C4-2B (cell line): ENCODE results near the gene LHFPL2.

ENCODE experiments used
- H3K27ac ChIP-seq: fragments of 450-650 bp; 2 replicates; pipeline ENCODE4 v1.5.1; 2017
- ZFX ChIP-seq: fragments of 450-650 bp; IDR thresholded peaks from 2 replicates; pipeline ENCODE4 v1.6.1; 2017
- TF ChIP-seq, protein P1 (sequence below): fragments of 450-650 bp; conservative IDR thresholded peaks from 2 replicates; pipeline ENCODE4 v1.5.1; 2017; ENCODE audit warnings: mild to moderate bottlenecking

The LHFPL2 gene

DNA sequence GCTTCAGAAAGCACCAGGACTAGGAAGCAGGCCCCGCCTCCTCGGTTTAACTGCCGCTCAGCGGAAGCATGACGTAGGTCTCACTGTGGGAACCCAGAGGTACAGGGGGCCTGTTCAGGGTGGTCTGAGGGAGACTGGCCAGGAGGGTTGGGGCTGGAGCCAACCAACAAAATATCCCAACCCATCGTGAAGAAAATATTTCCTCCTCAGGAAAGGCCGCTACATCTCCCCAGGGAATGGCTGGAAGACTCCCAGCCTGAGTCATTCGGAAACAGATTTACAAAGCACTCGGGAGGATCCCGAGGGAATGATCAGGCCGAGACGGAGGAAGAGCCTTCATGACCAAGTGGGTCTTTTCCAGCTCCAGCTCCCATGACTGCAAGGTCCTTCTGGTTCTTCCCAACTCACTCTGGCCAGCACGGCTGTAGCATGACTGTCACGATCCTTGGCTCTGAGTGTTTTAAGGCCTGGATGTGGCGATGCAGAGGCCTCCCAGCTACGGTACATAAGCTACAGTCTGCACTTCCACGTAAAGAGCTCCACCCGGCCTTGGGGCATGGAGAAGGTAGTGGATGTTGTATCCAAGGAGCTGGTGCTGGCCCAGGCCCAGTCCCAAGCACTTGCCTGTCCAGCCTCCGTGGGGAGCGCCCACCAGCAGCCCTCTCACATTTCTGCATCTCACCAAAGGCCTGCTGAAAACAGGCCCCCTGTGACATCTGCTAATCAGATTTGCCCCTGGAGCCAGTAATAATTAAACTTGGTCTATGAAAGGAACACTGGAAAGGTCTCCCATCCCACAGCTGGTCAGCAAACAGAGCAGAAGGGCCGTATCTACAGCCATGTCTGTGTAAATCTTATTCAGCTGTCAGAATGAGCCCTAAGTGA, 100.6 kb downstream of the LHFPL2 start:
- H3K27ac ChIP-seq = no peak overlapping the region
- TF ChIP-seq ZFX = no peak
- TF ChIP-seq, protein P1, sequence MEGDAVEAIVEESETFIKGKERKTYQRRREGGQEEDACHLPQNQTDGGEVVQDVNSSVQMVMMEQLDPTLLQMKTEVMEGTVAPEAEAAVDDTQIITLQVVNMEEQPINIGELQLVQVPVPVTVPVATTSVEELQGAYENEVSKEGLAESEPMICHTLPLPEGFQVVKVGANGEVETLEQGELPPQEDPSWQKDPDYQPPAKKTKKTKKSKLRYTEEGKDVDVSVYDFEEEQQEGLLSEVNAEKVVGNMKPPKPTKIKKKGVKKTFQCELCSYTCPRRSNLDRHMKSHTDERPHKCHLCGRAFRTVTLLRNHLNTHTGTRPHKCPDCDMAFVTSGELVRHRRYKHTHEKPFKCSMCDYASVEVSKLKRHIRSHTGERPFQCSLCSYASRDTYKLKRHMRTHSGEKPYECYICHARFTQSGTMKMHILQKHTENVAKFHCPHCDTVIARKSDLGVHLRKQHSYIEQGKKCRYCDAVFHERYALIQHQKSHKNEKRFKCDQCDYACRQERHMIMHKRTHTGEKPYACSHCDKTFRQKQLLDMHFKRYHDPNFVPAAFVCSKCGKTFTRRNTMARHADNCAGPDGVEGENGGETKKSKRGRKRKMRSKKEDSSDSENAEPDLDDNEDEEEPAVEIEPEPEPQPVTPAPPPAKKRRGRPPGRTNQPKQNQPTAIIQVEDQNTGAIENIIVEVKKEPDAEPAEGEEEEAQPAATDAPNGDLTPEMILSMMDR = no peak

DNA sequence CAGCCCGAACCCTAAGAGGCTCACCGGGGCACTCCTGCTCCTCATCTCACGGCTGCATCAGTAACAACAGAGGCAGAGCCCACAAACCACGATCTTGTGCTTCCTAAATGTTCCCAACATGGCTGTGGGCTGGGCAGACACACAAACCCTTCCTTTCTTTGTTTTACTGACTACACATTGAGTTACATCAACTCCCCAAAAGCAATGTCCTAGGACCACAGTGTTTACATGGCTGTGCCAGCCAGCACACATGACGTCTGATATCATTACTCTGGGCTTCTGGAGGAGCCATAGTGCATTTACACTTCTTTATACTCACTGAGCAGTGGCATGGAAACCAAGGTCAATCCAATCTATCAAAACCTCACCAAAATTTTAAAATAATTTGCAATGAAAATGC, 101.4 kb downstream of the LHFPL2 start:
- TF ChIP-seq, protein P1 = no peak
- TF ChIP-seq ZFX = no peak
- no peak overlapping the region for H3K27ac ChIP-seq

DNA sequence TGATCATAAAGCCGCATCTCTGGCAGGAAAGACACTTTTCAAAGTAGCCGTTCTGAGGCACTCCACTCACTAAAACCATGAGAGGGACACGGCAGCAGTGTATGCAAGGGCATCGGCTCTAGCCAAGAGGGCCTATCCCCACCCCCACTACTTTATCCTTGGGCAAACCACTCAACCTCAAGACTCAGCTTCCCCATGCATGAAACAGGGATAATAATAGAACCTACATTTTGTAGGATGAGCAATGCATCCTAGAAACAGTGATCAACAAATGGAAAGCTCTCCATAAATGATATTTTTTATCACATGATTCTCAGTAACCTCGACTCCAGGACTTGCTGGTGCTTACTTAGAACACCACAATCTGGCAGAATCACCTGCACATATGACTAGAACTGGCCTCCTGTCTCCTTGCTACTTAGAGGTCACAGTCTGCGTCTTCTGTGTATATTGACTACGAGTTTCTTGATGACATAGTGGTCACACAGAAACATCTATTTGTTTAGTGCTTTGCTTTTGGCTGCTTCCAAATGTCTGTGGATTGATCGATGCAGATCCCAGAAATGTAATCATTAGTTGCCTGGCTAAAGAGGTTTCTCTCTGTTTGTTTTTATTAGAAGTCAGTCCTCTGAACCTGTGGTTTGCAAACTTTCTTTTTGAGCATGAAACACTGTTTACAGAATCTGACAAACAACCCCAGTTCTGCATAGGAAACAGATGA, 102.1 kb downstream of the LHFPL2 start:
- TF ChIP-seq, protein P1 = no peak
- no peak for TF ChIP-seq ZFX
- H3K27ac ChIP-seq = no peak overlapping the region

DNA sequence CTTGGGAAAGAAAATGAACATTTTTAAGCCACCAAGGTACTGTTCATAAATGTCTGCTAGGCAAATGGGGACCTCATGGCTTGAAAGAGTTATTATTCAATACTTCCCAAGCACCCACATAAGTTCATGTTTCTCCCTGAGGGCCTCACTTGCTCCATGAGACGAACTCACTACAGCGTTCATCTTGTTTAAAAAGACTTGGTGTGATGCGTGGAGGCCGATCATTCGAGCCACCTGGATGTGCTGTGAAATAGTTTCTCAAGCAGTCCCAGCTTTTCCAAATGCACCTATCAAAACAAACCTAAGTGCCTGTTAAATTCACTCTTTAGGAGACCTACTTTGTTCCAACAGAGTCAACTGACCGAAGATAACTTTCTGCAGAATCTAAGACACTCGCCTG, 103.2 kb downstream of the LHFPL2 start:
- no peak overlapping the region for H3K27ac ChIP-seq
- TF ChIP-seq, protein P1 = no peak
- TF ChIP-seq ZFX = no peak

DNA sequence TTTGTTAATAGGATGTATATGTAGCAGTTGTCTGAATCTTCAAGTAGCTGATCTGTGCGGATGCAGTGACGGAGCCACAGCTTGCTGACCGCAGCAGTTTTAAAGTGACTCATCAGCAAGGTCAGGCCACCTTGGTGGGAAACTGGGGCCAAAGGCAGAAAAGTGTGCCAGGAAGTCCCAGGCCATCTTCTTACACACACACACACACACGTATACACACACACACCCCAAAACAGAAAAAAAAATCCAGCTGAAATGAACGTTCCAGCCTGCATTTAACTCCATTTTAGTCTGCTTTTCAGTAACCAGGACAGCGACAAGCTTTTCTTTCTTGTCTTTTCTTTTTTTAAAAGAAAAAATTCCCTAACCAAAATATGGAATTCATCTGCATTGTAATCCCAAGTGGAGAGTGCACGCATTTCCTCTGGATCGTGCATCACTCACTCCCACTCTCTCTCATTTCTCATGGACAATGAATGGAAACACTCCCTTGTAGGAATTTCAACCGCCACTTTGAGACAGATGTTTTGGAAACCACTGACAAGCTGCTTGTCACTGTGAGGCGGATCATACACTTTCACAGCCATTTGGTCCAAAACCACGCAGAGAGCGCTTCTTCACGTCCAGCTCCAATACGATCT, 103.9 kb downstream of the LHFPL2 start:
- H3K27ac ChIP-seq = no peak overlapping the region
- TF ChIP-seq, protein P1 = no peak
- TF ChIP-seq ZFX = no peak

DNA sequence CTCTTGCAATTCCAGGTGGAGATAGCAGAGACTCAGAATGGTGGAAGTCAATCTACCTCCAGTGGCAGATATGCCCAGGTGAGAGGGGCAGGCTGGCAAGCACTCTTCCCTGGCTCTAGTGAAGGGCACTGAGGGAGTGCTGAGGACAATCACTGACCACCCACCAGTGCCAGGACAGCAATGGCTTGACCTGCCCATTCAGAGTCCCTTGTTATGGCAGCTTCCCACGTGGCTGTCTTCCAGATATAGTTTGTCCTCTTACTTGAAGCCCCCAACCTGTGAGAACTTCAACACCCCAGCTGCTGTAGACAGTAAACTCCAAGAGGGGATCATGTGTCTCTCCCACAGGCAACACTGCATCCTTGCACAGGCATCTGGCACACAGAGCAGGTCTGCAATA, 104.7 kb downstream of the LHFPL2 start:
- H3K27ac ChIP-seq = no peak overlapping the region

More for the DNA sequence above, 104.7 kb downstream of the LHFPL2 start:
- TF ChIP-seq, protein P1 = no peak
- TF ChIP-seq ZFX = no peak
